CD4-positive, alpha-beta T cell treated with Interleukin-10 for 1 hour (primary cell): ENCODE results near the gene DEPDC5.

Source experiments
- DNase-seq: peaks from one replicate; pipeline ENCODE4 v3.0.0-alpha.2; 2020

Gene DEPDC5

GRCh38 chr22:31816750-31817149, 62.9 kb downstream of the DEPDC5 start:
- no peak for DNase-seq

DNA sequence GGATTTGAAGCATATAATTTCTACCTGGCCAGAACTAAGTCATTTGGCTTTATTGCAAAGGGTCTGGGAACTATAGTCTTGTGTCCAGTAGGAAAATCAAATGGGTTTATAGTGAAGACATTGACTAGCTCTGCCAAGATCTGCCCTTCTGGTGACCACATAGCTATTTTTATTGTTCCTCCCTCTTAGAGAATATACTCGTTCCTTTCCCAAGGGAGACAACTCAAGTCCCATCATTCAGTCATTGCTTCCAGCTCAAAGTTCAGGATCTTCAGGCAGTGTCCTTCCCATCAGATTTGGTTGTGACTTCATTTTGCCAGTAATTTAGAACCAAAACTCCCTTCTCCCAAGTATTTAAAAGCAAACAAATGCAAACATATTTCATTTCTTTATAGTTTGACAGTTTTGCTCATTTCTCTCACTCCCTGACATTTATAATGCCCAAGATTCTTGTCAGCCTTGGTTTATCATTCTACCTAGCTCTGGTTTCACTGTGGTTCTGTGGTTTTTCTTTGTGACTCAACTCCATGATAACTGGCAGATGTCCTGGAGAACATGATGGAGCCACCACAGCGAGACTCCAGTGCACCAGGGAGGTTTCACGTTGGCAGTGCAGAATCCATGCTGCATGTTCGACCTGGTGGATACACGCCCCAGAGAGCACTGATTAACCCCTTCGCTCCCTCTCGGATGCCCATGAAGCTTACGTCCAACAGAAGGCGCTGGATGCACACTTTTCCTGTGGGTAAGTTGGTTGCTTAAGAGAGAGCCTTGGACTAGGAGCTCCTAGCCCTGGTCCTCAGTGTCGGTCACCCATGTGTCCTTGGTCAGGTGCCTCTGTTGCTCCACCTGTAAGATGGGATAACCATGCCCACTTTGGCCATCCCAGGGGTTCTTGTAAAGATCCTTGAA, 64.9 kb downstream of the DEPDC5 start:
- DNase-seq: no peak

DNA sequence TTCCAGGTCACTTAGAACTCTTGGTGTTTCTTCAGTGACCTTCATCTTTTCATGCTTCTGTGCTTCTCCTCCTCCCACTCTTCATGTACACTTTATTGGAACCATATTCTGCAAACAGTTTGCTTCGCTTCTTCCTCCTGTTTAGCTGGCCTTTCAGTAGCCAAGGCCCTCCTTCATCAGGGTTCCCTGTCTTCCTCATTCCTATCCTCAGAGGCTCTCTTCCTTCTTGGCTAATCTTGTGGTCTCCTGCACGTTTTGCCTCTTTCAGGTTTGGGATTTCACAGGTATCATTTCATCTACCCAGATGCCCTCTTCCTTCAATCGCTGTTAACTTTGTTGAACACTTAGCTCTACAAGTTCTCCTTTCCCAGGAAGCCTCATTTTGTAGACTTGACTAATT, 66.8 kb downstream of the DEPDC5 start:
- no peak for DNase-seq

DNA sequence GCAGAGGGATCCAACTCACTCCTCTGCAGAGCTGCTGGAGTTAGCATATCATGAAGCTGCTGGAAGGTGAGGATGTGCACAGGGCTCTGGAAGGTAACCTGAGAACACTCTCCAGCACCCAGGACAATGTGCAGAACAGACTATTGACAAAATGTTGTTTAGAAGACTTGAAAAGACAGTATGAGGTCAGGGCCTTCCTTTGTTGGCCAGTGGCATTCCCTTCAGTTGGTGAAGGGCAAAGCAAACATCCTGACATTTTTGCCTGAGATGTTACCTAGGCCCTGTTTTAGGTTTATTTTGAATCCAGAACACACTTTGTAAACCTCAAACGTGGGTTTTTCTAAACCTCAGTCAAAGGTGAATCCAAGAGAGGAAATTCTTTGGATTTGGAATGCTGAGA, 67.8 kb downstream of the DEPDC5 start:
- DNase-seq: no peak

DNA sequence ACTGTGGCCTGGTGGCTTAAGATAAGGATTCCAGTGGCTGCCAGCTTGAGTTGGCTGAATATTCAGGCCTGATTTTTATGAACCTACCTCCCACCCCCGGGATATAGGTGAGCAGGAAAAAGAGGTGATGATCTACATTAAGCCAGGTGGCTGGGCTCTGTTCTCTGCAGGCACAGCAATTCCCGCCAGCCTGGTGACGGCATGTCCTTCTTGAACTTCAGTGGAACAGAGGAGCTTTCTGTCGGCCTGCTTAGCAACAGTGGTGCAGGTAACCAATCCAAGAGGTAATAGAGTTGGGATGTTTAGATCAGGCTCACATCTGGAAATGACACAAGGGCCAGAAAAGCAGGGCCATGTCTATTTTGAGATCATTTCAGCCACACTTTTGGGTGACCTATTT, 68.7 kb downstream of the DEPDC5 start:
- DNase-seq: no peak

- no peak for DNase-seq
Measured at GRCh38 chr22:31825513-31825912, 71.7 kb downstream of the DEPDC5 start.

GRCh38 chr22:31826443-31826842, 72.6 kb downstream of the DEPDC5 start:
- DNase-seq: no peak

DNA sequence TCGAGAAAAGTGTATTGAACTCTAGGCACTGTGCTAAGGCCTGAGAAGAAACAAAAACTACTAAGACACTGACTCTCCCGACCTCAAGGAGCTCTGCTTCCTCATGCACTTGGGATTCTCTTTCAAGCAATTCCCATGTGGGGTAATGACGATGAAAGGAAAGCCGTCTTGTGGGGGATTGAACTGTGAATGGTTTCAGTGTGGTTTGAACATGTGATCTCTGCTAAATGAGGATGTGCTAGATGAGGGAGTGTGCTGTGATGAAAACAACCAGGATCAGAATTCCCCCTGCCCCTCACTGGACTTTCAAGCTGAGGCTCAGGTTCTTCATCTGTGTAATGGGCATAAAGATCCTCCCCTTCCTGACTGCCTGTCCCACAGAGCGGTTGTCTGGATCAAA, 74.9 kb downstream of the DEPDC5 start:
- no peak for DNase-seq

GRCh38 chr22:31829505-31829904, 75.7 kb downstream of the DEPDC5 start:
- no peak for DNase-seq

- no peak for DNase-seq
Measured at GRCh38 chr22:31830721-31831070, 76.9 kb downstream of the DEPDC5 start.

DNA sequence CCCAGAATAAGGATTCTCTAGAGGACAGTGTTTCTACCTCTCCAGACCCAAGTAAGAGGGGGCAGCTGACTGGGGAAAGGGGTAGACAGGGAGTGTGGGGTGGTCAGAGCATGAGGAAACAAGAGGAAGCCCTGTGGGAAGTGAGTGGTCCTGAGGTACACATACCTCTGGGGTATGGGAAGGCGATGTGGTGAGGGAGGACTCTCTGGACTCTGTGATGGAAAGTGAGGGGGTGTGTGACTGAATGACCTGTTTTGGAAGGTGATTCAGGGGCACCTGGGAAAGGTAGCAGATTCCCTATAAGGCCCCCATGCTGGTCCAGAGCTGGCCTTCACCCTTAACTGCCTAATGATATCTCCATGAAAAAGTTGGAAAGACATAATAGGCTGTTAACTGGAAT, 80.1 kb downstream of the DEPDC5 start:
- DNase-seq: no peak

DNA sequence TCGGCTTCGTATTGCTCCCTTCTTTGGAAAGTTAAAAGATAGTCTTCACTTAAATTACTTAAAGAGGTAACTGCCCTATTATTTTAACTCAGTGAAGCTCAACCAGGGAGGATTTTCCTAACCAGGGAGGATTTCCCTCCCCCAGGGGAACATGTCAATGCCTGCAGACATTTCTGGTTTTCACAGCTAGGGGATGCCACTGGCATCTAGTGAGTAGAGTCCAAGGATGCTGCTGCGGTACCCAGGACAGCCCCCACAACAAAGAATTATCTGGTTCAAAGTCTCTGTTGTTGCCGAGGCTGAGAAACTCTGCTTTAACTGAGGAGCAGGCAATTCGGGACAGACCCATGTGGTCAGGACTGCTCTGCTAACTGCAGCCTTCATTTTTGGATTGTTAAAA, 82.2 kb downstream of the DEPDC5 start:
- DNase-seq: no peak

DNA sequence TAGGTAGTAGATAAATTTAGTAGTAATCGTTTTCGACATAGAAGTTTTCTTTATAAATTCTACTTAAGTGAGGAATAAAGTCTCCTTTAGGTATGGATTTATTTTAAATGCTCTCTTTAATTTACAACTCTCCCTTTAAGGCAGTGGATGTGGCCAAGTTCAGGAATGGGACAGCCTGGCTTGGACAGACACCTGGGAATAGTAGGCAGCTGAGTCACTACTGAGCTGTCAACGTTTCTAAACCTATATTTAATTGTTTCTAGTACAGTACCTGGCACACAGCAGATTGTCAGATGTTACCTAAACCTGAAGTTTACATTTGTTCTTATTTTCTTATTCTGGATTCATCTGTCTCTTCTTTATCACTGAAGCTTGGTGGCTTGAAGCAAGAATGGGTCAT, 85.1 kb downstream of the DEPDC5 start:
- DNase-seq: no peak

DNA sequence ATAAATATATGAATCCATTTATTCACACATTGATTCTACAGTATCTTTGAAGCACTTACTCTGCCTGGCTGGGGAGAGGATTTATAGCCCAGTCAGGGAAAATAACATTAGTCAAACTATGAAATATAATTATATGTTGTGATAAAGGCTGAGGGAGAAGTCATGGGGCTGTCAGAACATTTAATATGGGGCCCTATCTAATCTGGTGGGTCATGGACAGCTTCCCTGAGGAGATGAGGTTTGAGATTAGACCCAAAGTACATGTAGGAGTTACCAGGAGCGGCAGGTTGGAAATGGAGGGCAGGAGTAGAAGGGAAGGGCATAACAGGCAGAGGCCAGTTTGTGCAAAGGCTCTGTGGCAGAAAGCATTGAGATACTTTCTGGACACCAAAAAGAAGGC, 86.2 kb downstream of the DEPDC5 start:
- DNase-seq: no peak

DNA sequence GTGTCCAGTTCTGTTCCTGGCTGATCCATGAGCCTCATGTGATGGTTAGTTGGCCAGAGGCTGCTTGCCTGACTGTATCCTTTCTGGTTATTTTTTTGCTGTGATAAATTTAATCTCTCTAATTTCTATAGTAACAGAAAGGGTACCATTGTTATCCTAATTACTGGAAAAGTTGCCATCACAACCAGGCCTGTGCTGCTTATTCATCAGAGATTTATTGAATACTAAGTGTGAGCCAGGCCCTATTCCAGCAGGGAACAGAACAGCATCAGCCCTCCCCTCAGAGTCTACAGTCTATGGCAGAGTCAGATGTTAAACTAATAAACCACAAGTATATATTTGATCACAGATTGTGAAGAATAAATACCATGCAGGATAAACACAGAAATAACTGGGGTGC, 86.8 kb downstream of the DEPDC5 start:
- DNase-seq: no peak

DNA sequence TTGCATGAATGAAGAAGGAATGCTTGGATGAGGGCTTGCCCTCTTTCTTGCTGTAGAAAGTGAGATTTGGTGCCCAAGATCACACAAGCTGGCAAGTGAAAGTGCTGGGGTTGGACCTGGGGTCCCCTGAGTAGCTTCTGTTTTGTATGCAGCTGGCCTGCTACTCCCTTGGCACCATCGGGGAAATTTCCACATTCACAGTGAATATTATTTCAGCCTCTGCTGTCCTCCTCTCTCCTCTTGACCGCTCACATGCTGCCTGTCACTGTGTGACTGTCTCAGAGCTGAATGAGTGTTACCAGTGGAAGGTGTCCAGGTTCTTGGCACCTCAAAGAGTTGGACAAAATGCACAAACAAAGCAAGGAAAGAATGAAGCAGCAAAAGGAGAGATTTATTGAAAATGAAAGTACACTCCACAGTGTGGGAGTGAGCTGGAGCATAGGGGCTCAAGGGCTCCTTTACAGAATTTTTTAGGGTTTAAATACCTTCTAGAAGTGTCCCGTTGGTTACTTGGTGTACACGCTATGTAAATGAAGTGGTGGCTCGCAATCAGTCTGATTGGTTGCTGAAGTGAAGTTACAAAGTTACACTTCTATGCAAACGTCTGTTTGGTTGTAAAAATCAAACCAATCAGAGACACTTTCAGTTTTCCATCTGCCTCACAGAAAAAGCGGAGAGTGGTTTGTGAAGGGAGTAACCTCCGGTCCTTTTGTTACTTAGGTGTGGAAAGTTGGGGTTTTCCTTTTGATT, 87.4 kb downstream of the DEPDC5 start:
- DNase-seq: no peak

DNA sequence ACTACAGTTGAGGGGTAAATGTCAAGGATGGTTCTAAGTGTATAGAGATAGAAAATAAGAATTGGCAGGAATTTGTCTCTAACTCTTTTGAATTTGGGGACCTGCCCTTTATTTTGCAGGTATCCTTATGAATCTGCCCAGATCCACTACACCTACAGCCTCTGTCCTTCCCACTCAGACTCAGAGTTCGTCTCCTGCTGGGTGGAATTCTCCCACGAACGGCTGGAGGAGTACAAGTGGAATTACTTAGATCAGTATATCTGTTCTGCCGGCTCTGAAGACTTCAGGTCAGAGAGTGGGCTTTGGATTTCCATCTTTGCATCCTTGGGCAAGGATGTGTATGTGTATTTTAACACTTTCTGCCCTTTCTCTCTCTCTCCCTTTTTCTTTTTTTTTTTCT, 89.7 kb downstream of the DEPDC5 start:
- no peak for DNase-seq

GRCh38 chr22:31844941-31845340, 91.1 kb downstream of the DEPDC5 start:
- DNase-seq: no peak

DNA sequence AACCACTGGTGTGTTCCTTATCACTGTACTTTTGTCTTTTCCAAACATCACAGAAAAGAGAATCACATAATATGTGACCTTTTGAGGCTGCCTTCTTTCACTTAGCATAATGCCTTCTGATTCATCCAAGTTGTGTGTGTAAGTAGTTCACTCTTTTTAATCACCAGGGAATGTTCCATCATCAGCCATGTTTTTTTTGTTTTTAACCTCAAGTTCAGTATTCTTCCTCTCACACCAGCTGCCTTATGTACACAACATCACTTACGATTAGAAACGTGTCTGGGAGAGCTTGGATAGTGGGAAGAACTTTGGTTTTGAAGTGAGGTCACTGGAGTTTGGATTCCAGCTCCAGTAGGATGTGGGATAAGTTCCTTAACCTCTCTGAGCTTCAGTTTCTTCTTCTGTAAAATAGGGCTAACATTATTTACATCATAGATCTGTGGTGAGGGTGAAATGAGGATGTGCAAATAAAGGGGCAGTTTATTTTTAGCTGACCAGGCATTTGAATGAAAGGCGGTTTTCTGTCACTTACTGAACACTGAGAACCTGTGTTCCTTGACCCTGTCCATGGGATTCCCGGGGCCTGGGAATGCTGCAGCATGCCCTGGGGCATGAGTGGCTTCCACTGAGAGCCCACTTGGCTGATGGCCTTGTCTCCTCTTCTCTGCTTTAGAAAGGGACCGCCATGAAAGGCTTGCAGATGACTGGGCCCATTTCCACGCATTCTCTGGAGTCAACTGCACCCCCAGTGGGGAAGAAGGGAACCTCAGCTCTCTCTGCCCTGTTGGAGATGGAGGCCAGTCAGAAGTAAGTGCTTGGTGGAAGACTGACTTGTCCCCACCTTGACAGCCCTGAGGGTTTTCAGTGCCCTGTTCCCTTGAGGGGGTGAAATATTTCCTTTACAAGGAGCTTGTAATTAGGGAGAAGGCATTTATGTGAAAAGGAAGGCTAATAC, 92.6 kb downstream of the DEPDC5 start:
- DNase-seq: no peak

DNA sequence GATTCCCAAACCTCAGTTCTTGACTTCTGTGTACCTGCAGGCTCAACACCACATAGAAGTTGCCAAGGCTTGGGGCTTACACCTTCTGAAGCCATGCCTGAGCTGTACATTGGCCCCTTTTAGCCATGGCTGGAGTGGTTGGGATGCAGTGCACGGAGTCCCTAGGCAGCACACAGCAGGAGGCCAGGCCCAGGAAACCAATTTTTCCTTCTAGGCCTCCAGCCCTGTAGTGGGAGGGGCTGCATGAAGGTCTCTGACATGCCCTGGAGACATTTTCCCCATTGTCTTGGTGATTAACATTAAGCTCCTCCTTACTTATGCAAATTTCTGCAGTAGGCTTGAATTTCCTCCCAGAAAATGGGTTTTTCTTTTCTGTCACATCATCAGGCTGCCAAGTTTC, 94.6 kb downstream of the DEPDC5 start:
- DNase-seq: no peak

DNA sequence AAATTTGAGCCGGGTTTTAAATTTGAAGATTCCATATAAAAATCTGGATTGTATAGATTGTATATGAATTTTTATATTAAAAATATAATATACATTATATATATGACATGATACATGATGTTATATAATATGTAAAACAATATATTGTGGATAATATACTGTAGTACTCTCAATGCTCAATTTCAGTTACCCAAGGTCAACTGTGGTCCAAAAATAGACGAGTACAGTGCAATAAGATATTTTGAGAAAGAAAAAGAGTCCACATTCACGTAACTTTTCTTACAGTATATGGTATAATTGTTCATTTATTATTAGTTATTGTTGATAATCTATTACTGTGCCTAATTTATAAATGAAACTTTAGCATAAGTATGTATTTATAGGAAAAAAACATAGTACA, 96.3 kb downstream of the DEPDC5 start:
- no peak for DNase-seq

DNA sequence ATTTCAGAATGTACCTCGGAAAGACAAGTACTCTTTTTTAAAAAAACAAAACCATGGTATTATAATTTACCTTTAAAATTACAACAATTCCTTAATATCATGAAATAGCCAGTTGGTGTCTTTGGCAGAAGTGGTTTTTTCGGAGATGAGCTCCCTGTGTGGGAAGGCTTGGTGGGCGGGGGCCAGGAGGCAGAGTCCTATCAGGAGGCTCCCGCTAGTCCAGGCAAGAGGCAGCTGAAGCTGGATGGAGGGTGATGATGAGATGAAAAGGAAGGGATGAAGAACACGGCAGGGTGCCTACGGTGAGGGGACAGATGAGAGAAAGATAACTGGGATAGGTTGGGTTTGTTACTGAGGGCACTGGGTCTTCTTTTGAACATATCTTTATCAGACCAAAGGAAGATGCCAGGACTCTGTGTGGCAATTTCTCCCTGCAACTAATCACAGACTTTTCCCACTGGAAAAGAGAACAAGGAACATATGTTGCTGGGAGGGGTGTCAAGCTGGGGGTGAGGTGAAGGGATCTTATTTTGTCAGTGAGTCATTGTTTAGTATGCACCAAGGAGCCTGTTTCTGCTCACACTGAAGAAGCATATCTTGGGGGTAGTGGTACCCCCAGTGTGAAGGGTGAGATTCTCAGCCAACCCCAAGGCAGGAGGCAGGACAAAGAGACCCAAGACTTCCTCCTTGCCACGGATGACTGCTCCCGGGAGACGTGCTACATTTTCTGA, 99.0 kb downstream of the DEPDC5 start:
- DNase-seq: no peak
